ENCODE results near the gene TACC3. TPM values are rescaled to one million over a fixed set of nuclear protein-coding genes. Genes with fewer than 3 reads are reported as not detected.

Gene TACC3
- total RNA-seq, 1 donor from 2014 or later = 42.2 TPM

GRCh38 chr4:1752284-1753041 is 31.1 kb downstream of the TACC3 start:
- TF ChIP-seq, protein P1, sequence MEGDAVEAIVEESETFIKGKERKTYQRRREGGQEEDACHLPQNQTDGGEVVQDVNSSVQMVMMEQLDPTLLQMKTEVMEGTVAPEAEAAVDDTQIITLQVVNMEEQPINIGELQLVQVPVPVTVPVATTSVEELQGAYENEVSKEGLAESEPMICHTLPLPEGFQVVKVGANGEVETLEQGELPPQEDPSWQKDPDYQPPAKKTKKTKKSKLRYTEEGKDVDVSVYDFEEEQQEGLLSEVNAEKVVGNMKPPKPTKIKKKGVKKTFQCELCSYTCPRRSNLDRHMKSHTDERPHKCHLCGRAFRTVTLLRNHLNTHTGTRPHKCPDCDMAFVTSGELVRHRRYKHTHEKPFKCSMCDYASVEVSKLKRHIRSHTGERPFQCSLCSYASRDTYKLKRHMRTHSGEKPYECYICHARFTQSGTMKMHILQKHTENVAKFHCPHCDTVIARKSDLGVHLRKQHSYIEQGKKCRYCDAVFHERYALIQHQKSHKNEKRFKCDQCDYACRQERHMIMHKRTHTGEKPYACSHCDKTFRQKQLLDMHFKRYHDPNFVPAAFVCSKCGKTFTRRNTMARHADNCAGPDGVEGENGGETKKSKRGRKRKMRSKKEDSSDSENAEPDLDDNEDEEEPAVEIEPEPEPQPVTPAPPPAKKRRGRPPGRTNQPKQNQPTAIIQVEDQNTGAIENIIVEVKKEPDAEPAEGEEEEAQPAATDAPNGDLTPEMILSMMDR (IDR thresholded peaks at IDR 0.05; ENCODE audit: unreplicated experiment) = no peak
- H3K27me3 Mint-ChIP-seq (ENCODE audit: unreplicated experiment) = peaks cover 1% of the 10 kb centered on the region
- H3K36me3 Mint-ChIP-seq (ENCODE audit: low read depth, unreplicated experiment) = no peaks in the 10 kb centered on the region
- no peak overlapping the region for H3K27ac Mint-ChIP-seq (ENCODE audit: unreplicated experiment)
- H3K4me1 Mint-ChIP-seq (ENCODE audit: unreplicated experiment) = no peaks in the 10 kb centered on the region
- DNase-seq (ENCODE audit: low spot score) = no peak
- H3K9me3 Mint-ChIP-seq (ENCODE audit: unreplicated experiment) = no peaks in the 10 kb centered on the region
- H3K4me3 Mint-ChIP-seq (ENCODE audit: unreplicated experiment) = no peak overlapping the region

- H3K9me3 Mint-ChIP-seq (ENCODE audit: unreplicated experiment) = no peaks in the 10 kb centered on the region
- no peaks in the 10 kb centered on the region for H3K4me1 Mint-ChIP-seq (ENCODE audit: unreplicated experiment)
- TF ChIP-seq, protein P1 (IDR thresholded peaks at IDR 0.05; ENCODE audit: unreplicated experiment) = no peak
- DNase-seq (ENCODE audit: low spot score) = no peak
- peaks cover 4% of the 10 kb centered on the region for H3K27me3 Mint-ChIP-seq (ENCODE audit: unreplicated experiment)
- H3K4me3 Mint-ChIP-seq (ENCODE audit: unreplicated experiment) = no peak overlapping the region
- no peaks in the 10 kb centered on the region for H3K36me3 Mint-ChIP-seq (ENCODE audit: low read depth, unreplicated experiment)
- H3K27ac Mint-ChIP-seq (ENCODE audit: unreplicated experiment) = no peak overlapping the region
Observed at GRCh38 chr4:1753294-1753696, 32.0 kb downstream of the TACC3 start.

DNA sequence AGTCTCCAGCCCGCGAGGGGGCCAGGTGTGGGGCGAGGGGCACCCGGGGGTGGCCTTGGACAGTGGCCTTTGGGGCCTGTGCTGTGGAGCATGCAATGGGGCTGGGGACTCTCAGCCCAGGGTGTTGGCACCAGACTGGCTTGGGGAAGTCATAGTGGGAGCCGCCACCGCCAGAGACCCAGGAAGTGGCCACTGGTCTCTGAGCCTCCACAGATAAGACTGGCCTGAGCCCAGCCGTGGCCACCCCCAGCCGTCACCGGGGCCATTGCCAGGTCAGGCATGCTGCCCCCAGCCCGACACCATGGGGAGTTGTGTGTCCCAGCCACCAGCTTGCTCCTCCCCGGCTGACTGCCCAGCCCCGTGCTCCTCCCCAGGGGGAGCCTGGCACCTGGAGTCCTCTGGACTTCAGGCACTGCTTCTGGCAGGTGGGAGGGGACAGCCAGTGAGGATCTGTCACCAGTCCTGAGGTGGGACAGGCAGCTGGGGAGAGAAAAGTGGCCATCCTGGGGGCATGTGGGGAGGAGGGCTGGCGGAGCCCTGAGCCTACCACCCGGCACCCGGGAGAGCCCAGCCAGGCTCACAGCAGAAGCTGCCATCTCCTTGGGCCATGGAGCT is 32.5 kb downstream of the TACC3 start:
- no peak overlapping the region for H3K27ac Mint-ChIP-seq (ENCODE audit: unreplicated experiment)
- no peak overlapping the region for H3K4me3 Mint-ChIP-seq (ENCODE audit: unreplicated experiment)
- H3K9me3 Mint-ChIP-seq (ENCODE audit: unreplicated experiment) = no peaks in the 10 kb centered on the region
- TF ChIP-seq, protein P1 (IDR thresholded peaks at IDR 0.05; ENCODE audit: unreplicated experiment) = no peak
- no peaks in the 10 kb centered on the region for H3K36me3 Mint-ChIP-seq (ENCODE audit: low read depth, unreplicated experiment)
- H3K4me1 Mint-ChIP-seq (ENCODE audit: unreplicated experiment) = no peaks in the 10 kb centered on the region
- peaks cover 4% of the 10 kb centered on the region for H3K27me3 Mint-ChIP-seq (ENCODE audit: unreplicated experiment)
- DNase-seq (ENCODE audit: low spot score) = no peak

GRCh38 chr4:1754336-1754735 is 33.0 kb downstream of the TACC3 start:
- Mint-ChIP-seq H3K4me1 (ENCODE audit: unreplicated experiment) (no peaks in the 10 kb centered on the region), H3K4me3 (ENCODE audit: unreplicated experiment) (no peak overlapping the region), H3K9me3 (ENCODE audit: unreplicated experiment) (no peaks in the 10 kb centered on the region), H3K27ac (ENCODE audit: unreplicated experiment) (no peak overlapping the region), H3K27me3 (ENCODE audit: unreplicated experiment) (peaks cover 5% of the 10 kb centered on the region), H3K36me3 (ENCODE audit: low read depth, unreplicated experiment) (no peaks in the 10 kb centered on the region)
- TF ChIP-seq, protein P1 (IDR thresholded peaks at IDR 0.05; ENCODE audit: unreplicated experiment) = no peak
- no peak for DNase-seq (ENCODE audit: low spot score)

DNA sequence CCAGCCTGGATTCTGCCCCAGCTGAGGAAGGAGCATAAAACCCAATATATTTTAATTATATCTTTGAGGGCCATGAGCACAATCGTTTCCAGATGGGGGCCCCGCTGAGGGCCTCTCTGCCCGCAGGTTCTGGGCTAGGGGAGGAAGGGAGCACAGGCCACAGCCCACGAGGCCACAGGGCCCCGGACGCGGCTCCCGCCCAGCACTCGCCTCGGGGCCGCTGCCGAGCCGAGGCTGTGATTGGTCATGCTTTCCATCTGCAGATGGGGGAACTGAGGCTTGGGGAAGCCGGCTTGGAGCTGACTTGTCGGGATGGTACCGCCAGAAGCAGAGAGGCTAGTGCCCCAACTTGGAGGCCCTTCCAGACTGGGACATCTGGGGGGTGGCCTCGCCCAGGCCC is 34.0 kb downstream of the TACC3 start:
- H3K9me3 Mint-ChIP-seq (ENCODE audit: unreplicated experiment) = no peaks in the 10 kb centered on the region
- H3K27me3 Mint-ChIP-seq (ENCODE audit: unreplicated experiment) = peaks cover 8% of the 10 kb centered on the region
- no peak overlapping the region for H3K4me3 Mint-ChIP-seq (ENCODE audit: unreplicated experiment)
- DNase-seq (ENCODE audit: low spot score) = no peak
- H3K27ac Mint-ChIP-seq (ENCODE audit: unreplicated experiment) = no peak overlapping the region
- TF ChIP-seq, protein P1 (IDR thresholded peaks at IDR 0.05; ENCODE audit: unreplicated experiment) = no peak
- H3K36me3 Mint-ChIP-seq (ENCODE audit: low read depth, unreplicated experiment) = no peaks in the 10 kb centered on the region
- H3K4me1 Mint-ChIP-seq (ENCODE audit: unreplicated experiment) = no peaks in the 10 kb centered on the region
